ENCODE results near the gene APLP2.
"Not testable (repeated sequence)": the region's sequence is repeated elsewhere in the genome, so short reads cannot be mapped to it uniquely, and the experiment has no call there.

The APLP2 gene

GRCh38 chr11:130061017-130061416 is 8.7 kb upstream of the APLP2 start:
- no peak for DNase-seq

- no peak for DNase-seq
Measured at GRCh38 chr11:130062026-130062425, 7.7 kb upstream of the APLP2 start.

- no peak for DNase-seq
Measured at GRCh38 chr11:130063451-130063850, 6.2 kb upstream of the APLP2 start.

GRCh38 chr11:130064596-130064995 is 5.1 kb upstream of the APLP2 start:
- DNase-seq: no peak

GRCh38 chr11:130066338-130066737 is 3.4 kb upstream of the APLP2 start:
- DNase-seq: no peak

GRCh38 chr11:130068546-130068985 is 1.1 kb upstream of the APLP2 start:
- DNase-seq: no peak

- peak; percentile 56 for DNase-seq
Measured at GRCh38 chr11:130068986-130069658, 572 bp upstream of the APLP2 start.

GRCh38 chr11:130070109-130070845 is 583 bp downstream of the APLP2 start:
- peak; percentile 38 for DNase-seq

- no peak for DNase-seq
Measured at GRCh38 chr11:130070846-130071200, 1.1 kb downstream of the APLP2 start.

GRCh38 chr11:130071211-130071712 is 1.6 kb downstream of the APLP2 start:
- DNase-seq: peak; percentile 12

GRCh38 chr11:130074736-130075135 is 5.0 kb downstream of the APLP2 start:
- DNase-seq: no peak

- DNase-seq: no peak
Measured at GRCh38 chr11:130076778-130077481, 7.2 kb downstream of the APLP2 start.

- no peak for DNase-seq
Measured at GRCh38 chr11:130077671-130078070, 8.0 kb downstream of the APLP2 start.

- DNase-seq: no peak
Measured at GRCh38 chr11:130078080-130078479, 8.4 kb downstream of the APLP2 start.

- no peak for DNase-seq
Measured at GRCh38 chr11:130085671-130086290, 16.1 kb downstream of the APLP2 start.

GRCh38 chr11:130086669-130087068 is 17.0 kb downstream of the APLP2 start:
- DNase-seq: no peak

GRCh38 chr11:130087294-130087926 is 17.7 kb downstream of the APLP2 start:
- no peak for DNase-seq

- no peak for DNase-seq
Measured at GRCh38 chr11:130088217-130088616, 18.5 kb downstream of the APLP2 start.

- no peak for DNase-seq
Measured at GRCh38 chr11:130088919-130089673, 19.4 kb downstream of the APLP2 start.

- no peak for DNase-seq
Measured at GRCh38 chr11:130089674-130090073, 20.0 kb downstream of the APLP2 start.

GRCh38 chr11:130090517-130090916 is 20.8 kb downstream of the APLP2 start:
- DNase-seq: not testable (repeated sequence)

- not testable (repeated sequence) for DNase-seq
Measured at GRCh38 chr11:130091169-130091568, 21.5 kb downstream of the APLP2 start.
